ENCODE measurements around the gene C5.
"Not testable (repeated sequence)": the region's sequence is repeated elsewhere in the genome, so short reads cannot be mapped to it uniquely, and the experiment has no call there.

C5 gene

GRCh38 chr9:120980951-120981350 lies 69.1 kb downstream of the C5 start:
- DNase-seq (ENCODE audit: low read depth in 2 of 3, low spot score in 2 of 3), result no peak

GRCh38 chr9:120979797-120980196 lies 70.3 kb downstream of the C5 start:
- no peak for DNase-seq (ENCODE audit: low read depth in 2 of 3, low spot score in 2 of 3)

- DNase-seq (ENCODE audit: low read depth in 2 of 3, low spot score in 2 of 3), result no peak
Measured at GRCh38 chr9:120978987-120979386, 71.1 kb downstream of the C5 start.

GRCh38 chr9:120977321-120977720 lies 72.8 kb downstream of the C5 start:
- no peak for DNase-seq (ENCODE audit: low read depth in 2 of 3, low spot score in 2 of 3)

GRCh38 chr9:120974921-120975320 lies 75.2 kb downstream of the C5 start:
- no peak for DNase-seq (ENCODE audit: low read depth in 2 of 3, low spot score in 2 of 3)

GRCh38 chr9:120974181-120974580 lies 75.9 kb downstream of the C5 start:
- no peak for DNase-seq (ENCODE audit: low read depth in 2 of 3, low spot score in 2 of 3)

- no peak for DNase-seq (ENCODE audit: low read depth in 2 of 3, low spot score in 2 of 3)
Measured at GRCh38 chr9:120971938-120972337, 78.1 kb downstream of the C5 start.

GRCh38 chr9:120971471-120971870 lies 78.6 kb downstream of the C5 start:
- DNase-seq (ENCODE audit: low read depth in 2 of 3, low spot score in 2 of 3), result not testable (repeated sequence)

GRCh38 chr9:120970244-120970643 lies 79.8 kb downstream of the C5 start:
- DNase-seq (ENCODE audit: low read depth in 2 of 3, low spot score in 2 of 3), result no peak

GRCh38 chr9:120966013-120966369 lies 84.1 kb downstream of the C5 start:
- DNase-seq (ENCODE audit: low read depth in 2 of 3, low spot score in 2 of 3), result no peak

GRCh38 chr9:120965344-120966012 lies 84.6 kb downstream of the C5 start:
- DNase-seq (ENCODE audit: low read depth in 2 of 3, low spot score in 2 of 3), result no peak

- DNase-seq (ENCODE audit: low read depth in 2 of 3, low spot score in 2 of 3), result no peak
Measured at GRCh38 chr9:120961936-120962335, 88.1 kb downstream of the C5 start.

- no peak for DNase-seq (ENCODE audit: low read depth in 2 of 3, low spot score in 2 of 3)
Measured at GRCh38 chr9:120960001-120960400, 90.1 kb downstream of the C5 start.

- DNase-seq (ENCODE audit: low read depth in 2 of 3, low spot score in 2 of 3), result no peak
Measured at GRCh38 chr9:120956862-120957261, 93.2 kb downstream of the C5 start.

GRCh38 chr9:120951960-120952618 lies 98.0 kb downstream of the C5 start:
- no peak for DNase-seq (ENCODE audit: low read depth in 2 of 3, low spot score in 2 of 3)

- DNase-seq (ENCODE audit: low read depth in 2 of 3, low spot score in 2 of 3), result no peak
Measured at GRCh38 chr9:120950421-120951388, 99.4 kb downstream of the C5 start.

- DNase-seq (ENCODE audit: low read depth in 2 of 3, low spot score in 2 of 3), result no peak
Measured at GRCh38 chr9:120949290-120949689, 100.8 kb downstream of the C5 start.

GRCh38 chr9:120948824-120949223 lies 101.3 kb downstream of the C5 start:
- DNase-seq (ENCODE audit: low read depth in 2 of 3, low spot score in 2 of 3), result no peak

- no peak for DNase-seq (ENCODE audit: low read depth in 2 of 3, low spot score in 2 of 3)
Measured at GRCh38 chr9:120947222-120947621, 102.9 kb downstream of the C5 start.

GRCh38 chr9:120946259-120946658 lies 103.8 kb downstream of the C5 start:
- DNase-seq (ENCODE audit: low read depth in 2 of 3, low spot score in 2 of 3), result no peak

- DNase-seq (ENCODE audit: low read depth in 2 of 3, low spot score in 2 of 3), result no peak
Measured at GRCh38 chr9:120944948-120945347, 105.1 kb downstream of the C5 start.

- DNase-seq (ENCODE audit: low read depth in 2 of 3, low spot score in 2 of 3), result no peak
Measured at GRCh38 chr9:120944434-120944843, 105.6 kb downstream of the C5 start.

Measured in activated CD8-positive, alpha-beta memory T cell treated with anti-CD3 and anti-CD28 coated beads for 48 hours (primary cell).